ENCODE data around the gene SIMC1. TPM values are rescaled to one million over a fixed set of nuclear protein-coding genes. Genes with fewer than 3 reads are reported as not detected.

The SIMC1 gene
- total RNA-seq, 1 donor from 2014 or later, result 17.4 TPM

- H3K27ac ChIP-seq, result no peak overlapping the region
Measured at GRCh38 chr5:176381423-176381822, 143.2 kb downstream of the SIMC1 start.

GRCh38 chr5:176381979-176382378 lies 143.8 kb downstream of the SIMC1 start:
- DNase-seq (ENCODE audit: extremely low spot score in 2 of 2), result no peak
- no peaks in the 10 kb centered on the region for H3K27me3 ChIP-seq
- H3K4me1 ChIP-seq, result peaks cover 6% of the 10 kb centered on the region
- H3K36me3 ChIP-seq, result peaks cover 0 to 39% of the 10 kb centered on the region in 2 donors
- H3K4me3 ChIP-seq, result no peak overlapping the region
- intact Hi-C loops (cut with DNase I), result no loop called here
- no peak for TF ChIP-seq POLR2AphosphoS5 (IDR thresholded peaks at IDR 0.05; ENCODE audit: insufficient read depth in 1 of 2, low read depth in 1 of 2)
- no peak for TF ChIP-seq CTCF (IDR thresholded peaks at IDR 0.05)
- TF ChIP-seq POLR2A (IDR thresholded peaks at IDR 0.05), result no peak
- H3K9me3 ChIP-seq, result no peaks in the 10 kb centered on the region
- H3K27ac ChIP-seq, result no peak overlapping the region

More at GRCh38 chr5:176381423-176381822, 143.2 kb downstream of the SIMC1 start:
- Histone ChIP-seq H3K36me3 (peaks cover 0 to 39% of the 10 kb centered on the region in 2 donors), H3K27me3 (no peaks in the 10 kb centered on the region), H3K4me3 (no peak overlapping the region), H3K4me1 (peaks cover under 1% of the 10 kb centered on the region), H3K9me3 (no peaks in the 10 kb centered on the region)
- TF ChIP-seq POLR2AphosphoS5 (IDR thresholded peaks at IDR 0.05; ENCODE audit: insufficient read depth in 1 of 2, low read depth in 1 of 2) (no peak), POLR2A (IDR thresholded peaks at IDR 0.05) (no peak), CTCF (IDR thresholded peaks at IDR 0.05) (no peak)
- DNase-seq (ENCODE audit: extremely low spot score in 2 of 2), result no peak
- intact Hi-C loops (cut with DNase I), result no loop called here

GRCh38 chr5:176382721-176383120 lies 144.5 kb downstream of the SIMC1 start:
- no peak overlapping the region for H3K27ac ChIP-seq
- H3K9me3 ChIP-seq, result no peaks in the 10 kb centered on the region
- H3K27me3 ChIP-seq, result no peaks in the 10 kb centered on the region
- H3K4me3 ChIP-seq, result no peak overlapping the region
- no peak for DNase-seq (ENCODE audit: extremely low spot score in 2 of 2)
- H3K36me3 ChIP-seq, result peaks cover 0 to 39% of the 10 kb centered on the region in 2 donors
- TF ChIP-seq CTCF (IDR thresholded peaks at IDR 0.05), result no peak
- no peak for TF ChIP-seq POLR2A (IDR thresholded peaks at IDR 0.05)
- no peak for TF ChIP-seq POLR2AphosphoS5 (IDR thresholded peaks at IDR 0.05; ENCODE audit: insufficient read depth in 1 of 2, low read depth in 1 of 2)
- intact Hi-C loops (cut with DNase I), result no loop called here
- peaks cover 13% of the 10 kb centered on the region for H3K4me1 ChIP-seq

- intact Hi-C loops (cut with DNase I), result no loop called here
- DNase-seq (ENCODE audit: extremely low spot score in 2 of 2), result no peak
- no peak overlapping the region for H3K27ac ChIP-seq
- no peaks in the 10 kb centered on the region for H3K9me3 ChIP-seq
- no peaks in the 10 kb centered on the region for H3K27me3 ChIP-seq
- peaks cover 0 to 39% of the 10 kb centered on the region in 2 donors for H3K36me3 ChIP-seq
- no peak overlapping the region for H3K4me3 ChIP-seq
- H3K4me1 ChIP-seq, result peaks cover 17% of the 10 kb centered on the region
- TF ChIP-seq CTCF (IDR thresholded peaks at IDR 0.05) (no peak), POLR2AphosphoS5 (IDR thresholded peaks at IDR 0.05; ENCODE audit: insufficient read depth in 1 of 2, low read depth in 1 of 2) (no peak), POLR2A (IDR thresholded peaks at IDR 0.05) (no peak)
Measured at GRCh38 chr5:176383248-176383905, 145.2 kb downstream of the SIMC1 start.

- H3K27me3 ChIP-seq, result no peaks in the 10 kb centered on the region
- DNase-seq (ENCODE audit: extremely low spot score in 2 of 2), result no peak
- H3K9me3 ChIP-seq, result no peaks in the 10 kb centered on the region
- no peak overlapping the region for H3K27ac ChIP-seq
- peaks cover 17% of the 10 kb centered on the region for H3K4me1 ChIP-seq
- H3K36me3 ChIP-seq, result peaks cover 0 to 39% of the 10 kb centered on the region in 2 donors
- intact Hi-C loops (cut with DNase I), result no loop called here
- no peak overlapping the region for H3K4me3 ChIP-seq
- no peak for TF ChIP-seq CTCF (IDR thresholded peaks at IDR 0.05)
- TF ChIP-seq POLR2AphosphoS5 (IDR thresholded peaks at IDR 0.05; ENCODE audit: insufficient read depth in 1 of 2, low read depth in 1 of 2), result no peak
- no peak for TF ChIP-seq POLR2A (IDR thresholded peaks at IDR 0.05)
Measured at GRCh38 chr5:176383961-176384360, 145.7 kb downstream of the SIMC1 start.

Measured in vagina (tissue), 2 donors.